AG04450 (cell line): ENCODE results near the gene PARM1. TPM values are rescaled to one million over a fixed set of nuclear protein-coding genes. Genes with fewer than 3 reads are reported as not detected.

Source experiments
- CTCF ChIA-PET: fragments of 300-600, 350-600 bp; formaldehyde crosslinking; extraction: SDS; loops from one replicate; lab custom pipeline; 2022; ENCODE audit warnings: antibody characterized with exemption, inconsistent platforms; lab: Charles Lee
- POLR2A ChIA-PET: fragments of 350-600 bp; formaldehyde crosslinking; extraction: SDS; loops from one replicate; lab custom pipeline; 2021; ENCODE audit warnings: antibody characterized with exemption, inconsistent platforms; lab: Yijun Ruan, JAX
- DNase-seq: peaks from one replicate; pipeline ENCODE4 v3.0.0-alpha.2; 2011; ENCODE audit warnings: low read depth, low spot score
- H3K27ac ChIP-seq: one replicate; pipeline ENCODE4 v1.5.1; 2012; ENCODE audit warnings: low read depth, low read length, control low read depth
- H3K27me3 ChIP-seq: one replicate; pipeline ENCODE4 v1.6.0; 2012; ENCODE audit warnings: low read length; ENCODE audit not compliant: control insufficient read depth, insufficient read depth
- H3K4me3 ChIP-seq: 2 replicates; pipeline ENCODE4 v1.5.1; 2011; ENCODE audit warnings: mild to moderate bottlenecking, low read depth, low read length, control low read depth
- H3K9me3 ChIP-seq: 2 replicates; pipeline ENCODE4 v1.5.1; 2012; ENCODE audit warnings: low read length; ENCODE audit not compliant: control insufficient read depth, insufficient read depth
- polyA plus RNA-seq: library from polyadenylated mRNA; depleted of rRNA; stranded (reverse); fragments of >200 nt; gene quantifications from 2 replicates; pipeline ENCODE4 v1.2.3, GENCODE V29; 2011
- TF ChIP-seq, protein P1 (sequence below): IDR thresholded peaks from 2 replicates; pipeline ENCODE4 v1.5.1; 2011; ENCODE audit warnings: low read depth, low read length, control low read depth, inconsistent platforms

PARM1 gene
- polyA plus RNA-seq, 1 experiment = 0.10 TPM

DNA sequence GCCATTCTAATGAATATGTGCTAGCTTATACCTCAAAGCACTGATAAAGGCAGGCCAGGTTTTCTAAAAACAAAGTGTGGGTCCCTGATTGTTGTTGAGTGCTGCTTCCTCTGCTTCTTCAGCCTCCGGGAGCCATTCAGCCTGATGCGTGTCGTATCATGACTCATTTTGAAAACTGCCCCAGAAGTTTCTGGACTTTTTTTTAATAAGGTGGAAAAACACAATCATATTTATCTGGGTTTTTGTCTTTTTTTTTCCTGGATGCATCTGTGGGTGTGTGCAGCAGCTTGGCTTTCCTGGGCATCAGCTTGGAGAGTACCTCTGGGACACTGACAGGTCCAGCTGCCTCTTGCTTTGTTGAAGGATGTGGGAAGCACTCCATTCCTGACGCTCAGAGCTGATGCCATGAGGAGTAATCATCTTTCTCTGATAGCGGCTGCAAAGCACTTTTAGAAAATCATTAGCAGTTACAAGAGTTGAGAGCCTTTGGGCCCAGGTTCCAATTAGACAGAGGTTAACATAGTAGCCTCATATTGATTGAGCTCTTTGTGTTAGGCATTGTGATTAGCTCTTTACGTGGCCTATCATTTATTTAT, 66.9 kb downstream of the PARM1 start:
- Histone ChIP-seq H3K27me3 (no peaks in the 10 kb centered on the region), H3K9me3 (no peaks in the 10 kb centered on the region), H3K4me3 (no peak overlapping the region), H3K27ac (no peak overlapping the region)
- TF ChIP-seq, protein P1, sequence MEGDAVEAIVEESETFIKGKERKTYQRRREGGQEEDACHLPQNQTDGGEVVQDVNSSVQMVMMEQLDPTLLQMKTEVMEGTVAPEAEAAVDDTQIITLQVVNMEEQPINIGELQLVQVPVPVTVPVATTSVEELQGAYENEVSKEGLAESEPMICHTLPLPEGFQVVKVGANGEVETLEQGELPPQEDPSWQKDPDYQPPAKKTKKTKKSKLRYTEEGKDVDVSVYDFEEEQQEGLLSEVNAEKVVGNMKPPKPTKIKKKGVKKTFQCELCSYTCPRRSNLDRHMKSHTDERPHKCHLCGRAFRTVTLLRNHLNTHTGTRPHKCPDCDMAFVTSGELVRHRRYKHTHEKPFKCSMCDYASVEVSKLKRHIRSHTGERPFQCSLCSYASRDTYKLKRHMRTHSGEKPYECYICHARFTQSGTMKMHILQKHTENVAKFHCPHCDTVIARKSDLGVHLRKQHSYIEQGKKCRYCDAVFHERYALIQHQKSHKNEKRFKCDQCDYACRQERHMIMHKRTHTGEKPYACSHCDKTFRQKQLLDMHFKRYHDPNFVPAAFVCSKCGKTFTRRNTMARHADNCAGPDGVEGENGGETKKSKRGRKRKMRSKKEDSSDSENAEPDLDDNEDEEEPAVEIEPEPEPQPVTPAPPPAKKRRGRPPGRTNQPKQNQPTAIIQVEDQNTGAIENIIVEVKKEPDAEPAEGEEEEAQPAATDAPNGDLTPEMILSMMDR = no peak
- CTCF ChIA-PET = no interaction called here
- no peak for DNase-seq
- POLR2A ChIA-PET = no interaction called here

DNA sequence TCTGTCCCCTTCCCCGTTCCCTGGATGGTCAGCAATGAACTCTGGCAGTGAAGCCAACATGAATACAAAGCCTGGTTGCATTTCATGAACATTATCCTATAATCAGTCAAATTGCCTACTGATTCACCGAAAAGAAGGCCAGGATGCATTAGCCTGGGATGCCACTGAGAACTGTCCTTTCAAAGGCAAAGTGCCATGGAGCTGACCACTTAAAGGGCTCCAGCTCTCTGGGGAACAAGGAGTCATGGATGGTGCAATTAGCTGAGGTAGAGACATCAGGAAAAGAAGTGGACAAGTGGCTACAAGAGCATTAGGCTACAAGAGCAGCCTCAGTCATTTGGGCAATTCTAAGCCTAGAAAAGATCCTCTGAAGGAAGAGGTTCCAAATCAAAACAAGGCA, 69.0 kb downstream of the PARM1 start:
- ChIA-PET POLR2A (no interaction called here), CTCF (no interaction called here)
- TF ChIP-seq, protein P1 = no peak

DNA sequence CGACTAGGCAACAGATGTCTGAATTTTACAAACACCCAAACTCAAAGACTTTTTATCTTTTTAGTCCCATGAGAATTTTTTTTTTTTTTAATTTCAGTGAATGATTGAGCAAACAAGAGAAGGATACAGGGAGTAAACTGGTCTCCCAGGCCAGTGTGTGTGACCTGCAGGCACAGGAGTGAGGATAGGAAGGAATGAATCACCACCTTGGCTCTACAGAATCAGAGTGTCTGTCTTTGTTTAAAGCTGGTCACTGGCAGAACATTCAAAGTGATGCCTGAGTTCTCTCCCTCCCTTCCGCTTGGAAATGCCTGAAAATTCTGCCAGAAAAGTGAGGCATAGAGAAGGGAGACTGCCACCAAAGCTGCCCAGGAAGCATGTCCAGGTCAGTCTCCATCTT, 69.5 kb downstream of the PARM1 start:
- no peak overlapping the region for H3K4me3 ChIP-seq
- ChIA-PET CTCF (no interaction called here), POLR2A (no interaction called here)
- no peaks in the 10 kb centered on the region for H3K27me3 ChIP-seq
- no peaks in the 10 kb centered on the region for H3K9me3 ChIP-seq
- H3K27ac ChIP-seq = no peak overlapping the region
- DNase-seq = no peak
- TF ChIP-seq, protein P1 = no peak

More for the DNA sequence above, 69.0 kb downstream of the PARM1 start:
- Histone ChIP-seq H3K27me3 (no peaks in the 10 kb centered on the region), H3K27ac (no peak overlapping the region), H3K4me3 (no peak overlapping the region), H3K9me3 (no peaks in the 10 kb centered on the region)
- DNase-seq = no peak

DNA sequence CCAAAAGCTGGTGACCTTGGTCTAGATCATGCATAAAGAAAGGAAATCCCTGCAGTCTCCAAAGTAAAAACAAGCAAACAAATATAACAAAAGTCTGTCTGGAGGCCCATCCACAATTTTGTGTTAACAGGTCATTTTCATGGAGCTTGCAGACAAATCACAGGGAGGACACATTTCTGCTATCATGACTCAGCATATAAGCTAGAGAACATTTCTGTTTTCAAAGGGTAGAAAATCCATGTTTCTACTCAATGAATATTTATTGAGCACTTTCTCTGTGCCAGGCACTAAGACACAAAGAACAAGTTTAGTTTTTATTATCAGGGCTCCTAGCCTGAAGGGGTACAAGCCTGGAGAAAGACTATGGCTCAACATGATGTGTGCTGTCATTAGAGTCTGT, 71.1 kb downstream of the PARM1 start:
- H3K27me3 ChIP-seq = no peaks in the 10 kb centered on the region
- no peak for DNase-seq
- H3K9me3 ChIP-seq = no peaks in the 10 kb centered on the region
- no peak overlapping the region for H3K27ac ChIP-seq
- POLR2A ChIA-PET = no interaction called here
- TF ChIP-seq, protein P1 = no peak
- CTCF ChIA-PET = no interaction called here
- no peak overlapping the region for H3K4me3 ChIP-seq

DNA sequence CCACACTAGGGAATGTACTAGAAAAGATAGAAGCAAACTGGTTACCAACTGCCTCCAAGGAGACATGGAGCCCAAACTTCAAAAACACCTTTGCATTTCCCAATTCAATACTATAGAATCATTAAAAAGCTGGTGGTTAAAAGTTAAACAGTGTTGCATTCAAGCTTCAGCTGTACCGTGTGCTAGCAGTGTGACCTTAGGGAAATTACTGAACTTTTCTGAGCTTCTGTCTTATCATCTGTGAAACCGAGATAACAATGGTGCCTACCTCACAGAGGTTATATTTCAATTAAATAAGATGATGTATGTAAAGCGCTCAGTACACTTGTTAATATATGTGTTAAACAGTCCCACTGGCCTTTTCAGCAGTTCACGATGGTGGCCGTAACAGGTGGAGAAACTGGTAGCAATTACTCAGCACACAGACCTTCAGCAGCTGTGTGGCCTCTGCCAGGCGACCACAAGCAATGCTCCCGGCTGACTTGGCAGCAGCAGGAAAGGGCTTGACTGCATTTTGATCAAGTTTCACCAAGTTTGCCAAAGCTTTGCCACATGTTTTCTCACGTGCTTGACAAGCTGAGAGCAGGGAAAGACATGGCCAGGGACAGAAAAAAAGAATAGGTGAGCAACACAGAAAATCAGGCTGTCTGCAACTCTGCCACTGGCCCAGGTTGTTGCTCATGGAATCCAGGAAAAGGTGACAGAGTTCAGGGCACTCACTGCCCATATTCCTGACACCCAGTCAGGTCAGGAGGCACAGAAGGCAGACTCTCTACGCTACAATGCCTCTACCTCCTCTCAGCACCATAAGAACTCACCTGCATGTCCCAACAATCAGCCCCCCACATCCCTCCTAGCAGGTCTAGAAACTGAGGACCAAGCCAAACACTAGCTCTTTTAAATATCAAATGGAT, 72.1 kb downstream of the PARM1 start:
- Histone ChIP-seq H3K4me3 (no peak overlapping the region), H3K27me3 (no peaks in the 10 kb centered on the region), H3K9me3 (no peaks in the 10 kb centered on the region), H3K27ac (no peak overlapping the region)
- TF ChIP-seq, protein P1 = no peak
- DNase-seq = no peak
- CTCF ChIA-PET = no interaction called here
- POLR2A ChIA-PET = no interaction called here
